ENCODE measurements around the gene GATAD2A.

- no peak for TF ChIP-seq ZBTB4 (CRISPR knock-in tag; IDR thresholded peaks at IDR 0.05; ENCODE audit: borderline replicate concordance)
- TF ChIP-seq TAF1 (CRISPR knock-in tag; IDR thresholded peaks at IDR 0.05) = no peak
These were observed 134.2 kb downstream of the GATAD2A start for GRCh38 chr19:19539698-19540063.
